HG03108 (cell line): ENCODE data around the gene PATZ1.
"Not testable (repeated sequence)": the region's sequence is repeated elsewhere in the genome, so short reads cannot be mapped to it uniquely, and the experiment has no call there.

Experiments
- ATAC-seq: cut with Tn5 transposase; IDR thresholded peaks from one replicate; pipeline ENCODE4 v1.9.1; 2021; ENCODE audit warnings: moderate library complexity; ENCODE audit not compliant: unreplicated experiment

PATZ1 gene

DNA sequence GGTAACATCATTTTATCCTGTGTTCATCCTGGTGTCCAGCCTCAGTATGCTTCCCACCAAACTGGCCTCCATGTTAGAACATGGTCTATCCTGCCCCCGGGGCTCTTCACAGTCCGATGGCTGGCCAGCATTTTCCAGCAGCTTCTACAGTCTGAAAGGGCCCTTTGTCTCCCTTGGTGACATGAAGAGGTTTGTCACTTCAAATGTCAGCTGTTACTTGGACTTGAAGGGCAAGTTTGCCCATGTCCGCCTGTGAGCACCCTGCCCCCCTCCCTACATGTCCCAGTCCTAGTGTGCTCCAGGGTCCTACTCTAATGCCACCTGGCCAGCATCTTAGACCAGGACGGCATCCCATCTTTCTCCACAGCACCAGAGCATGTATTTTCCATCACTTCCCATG, 24.7 kb downstream of the PATZ1 start:
- no peak for ATAC-seq

DNA sequence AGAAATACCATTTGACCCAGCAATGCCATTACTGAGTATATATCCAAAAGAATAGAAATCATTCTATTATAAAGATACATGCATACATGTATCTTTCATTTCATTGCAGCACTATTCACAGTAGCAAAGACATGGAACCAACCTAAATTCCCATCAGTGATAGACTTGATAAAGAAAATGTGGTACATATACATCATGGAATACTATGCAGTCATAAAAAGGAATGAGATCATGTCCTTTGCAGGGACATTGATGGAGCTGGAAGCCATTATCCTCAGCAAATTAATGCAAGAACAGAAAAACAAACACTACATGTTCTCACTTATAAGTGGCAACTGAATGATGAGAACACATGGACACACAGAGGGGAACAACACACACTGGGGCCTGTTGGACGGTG, 31.9 kb downstream of the PATZ1 start:
- not testable (repeated sequence) for ATAC-seq

DNA sequence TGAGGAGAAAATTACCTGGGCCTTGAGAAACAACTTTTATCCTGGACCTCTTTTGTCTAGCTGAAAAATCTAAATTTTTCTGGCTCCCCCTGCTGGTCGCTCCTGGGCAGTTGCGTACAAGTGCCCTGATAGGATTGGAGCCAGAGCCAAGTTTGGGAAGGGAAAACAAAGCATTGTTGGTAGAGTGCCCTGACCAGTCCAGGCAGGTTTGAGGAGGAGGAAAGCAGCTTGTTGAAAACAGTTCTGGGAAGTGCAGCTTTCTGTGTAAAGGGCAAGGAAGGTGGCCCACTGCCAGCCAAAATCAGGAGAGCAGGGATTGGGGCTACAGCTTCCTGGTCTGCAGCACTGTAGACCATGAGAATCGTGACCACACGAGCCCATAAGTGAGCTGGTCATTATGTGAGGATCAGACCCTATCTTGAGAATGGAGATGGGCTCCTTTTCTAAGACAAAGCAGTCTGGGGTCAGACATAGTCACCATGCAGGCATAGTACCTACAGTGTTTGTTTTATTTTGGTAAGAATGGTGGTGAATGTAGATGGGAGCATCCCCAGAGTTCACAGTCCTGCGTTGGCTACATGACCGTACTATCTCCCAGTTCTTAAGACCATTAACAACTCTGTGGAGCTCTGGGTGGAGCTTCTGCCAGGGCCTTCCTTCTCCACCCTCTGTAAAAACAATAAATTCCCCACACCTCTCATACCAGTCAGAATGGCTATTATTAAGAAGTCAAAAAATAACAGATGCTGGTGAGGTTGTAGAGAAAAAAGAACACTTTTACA, 32.6 kb downstream of the PATZ1 start:
- ATAC-seq = no peak

DNA sequence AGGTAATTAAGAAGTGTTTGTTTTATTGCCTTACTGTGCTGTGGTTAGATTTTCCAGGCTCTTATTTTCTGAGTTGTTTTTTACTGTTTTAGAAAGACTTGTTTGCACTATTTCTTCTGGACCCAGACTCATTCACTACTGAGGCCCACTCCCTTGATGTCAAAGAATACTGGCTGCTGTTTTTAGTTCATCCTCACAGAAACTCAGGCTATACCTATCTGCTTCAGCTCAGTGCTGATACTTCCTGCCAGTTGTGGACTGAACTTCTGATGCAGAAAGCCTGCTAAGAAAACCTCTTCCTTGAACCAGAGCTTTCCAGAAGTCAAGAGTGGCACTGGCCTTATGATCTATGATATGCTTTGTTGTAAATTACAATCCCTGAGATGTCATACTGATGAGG, 38.0 kb downstream of the PATZ1 start:
- ATAC-seq = no peak

DNA sequence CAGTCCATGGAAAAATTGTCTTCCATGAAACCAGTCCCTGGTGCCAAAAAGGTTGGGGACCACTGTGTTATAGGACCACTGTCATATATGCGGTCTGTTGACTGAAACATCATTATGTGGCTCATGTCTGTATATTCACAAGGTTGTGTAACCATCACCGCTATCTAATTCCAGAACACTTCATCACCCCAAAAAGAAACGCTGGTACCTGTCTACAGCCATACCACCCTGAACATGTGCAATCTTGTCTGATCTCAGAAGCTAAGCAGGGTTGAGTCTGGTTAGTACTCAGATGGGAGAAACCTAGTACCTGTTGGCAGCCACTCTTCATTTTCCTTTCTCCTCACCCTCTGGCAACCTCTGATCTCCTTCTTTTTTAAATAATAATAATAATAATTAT, 41.0 kb downstream of the PATZ1 start:
- no peak for ATAC-seq

DNA sequence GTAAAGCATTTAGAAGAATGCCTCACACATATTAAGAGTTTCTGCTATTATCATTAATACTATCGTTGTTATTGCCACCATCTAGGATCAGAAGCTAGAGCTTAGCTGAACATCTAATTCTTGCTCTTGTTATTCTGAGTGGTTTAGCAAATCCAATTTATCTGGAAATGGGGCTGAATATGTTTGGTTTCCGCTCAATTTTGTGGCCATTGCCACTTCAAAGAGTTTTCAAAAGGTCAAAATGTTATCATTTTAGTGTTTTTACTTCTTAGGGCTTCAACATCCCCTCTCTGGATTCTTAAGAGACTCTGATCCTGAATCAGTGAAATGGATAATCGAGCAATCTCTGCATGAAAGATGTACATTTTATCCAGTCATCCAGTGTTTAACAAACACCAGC, 43.6 kb downstream of the PATZ1 start:
- no peak for ATAC-seq

DNA sequence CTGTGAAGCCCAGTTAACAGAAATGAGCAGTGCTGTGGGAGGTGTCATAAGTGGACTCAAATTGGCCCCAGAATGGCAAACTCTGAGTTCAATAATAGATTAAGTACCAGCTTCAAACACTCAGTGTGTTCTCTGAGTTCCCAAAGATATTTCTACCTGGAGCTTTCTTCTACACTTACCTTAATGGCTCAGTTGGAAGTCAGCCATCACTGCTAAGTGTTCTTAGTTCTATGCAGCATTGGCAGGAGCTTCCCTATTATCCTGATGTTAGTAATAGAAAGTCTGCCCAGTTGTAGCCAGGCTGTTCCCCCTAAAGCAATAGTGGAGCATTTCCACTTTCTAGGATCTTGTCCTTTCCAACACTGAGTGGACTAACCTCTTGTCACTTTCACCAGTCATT, 44.1 kb downstream of the PATZ1 start:
- no peak for ATAC-seq

DNA sequence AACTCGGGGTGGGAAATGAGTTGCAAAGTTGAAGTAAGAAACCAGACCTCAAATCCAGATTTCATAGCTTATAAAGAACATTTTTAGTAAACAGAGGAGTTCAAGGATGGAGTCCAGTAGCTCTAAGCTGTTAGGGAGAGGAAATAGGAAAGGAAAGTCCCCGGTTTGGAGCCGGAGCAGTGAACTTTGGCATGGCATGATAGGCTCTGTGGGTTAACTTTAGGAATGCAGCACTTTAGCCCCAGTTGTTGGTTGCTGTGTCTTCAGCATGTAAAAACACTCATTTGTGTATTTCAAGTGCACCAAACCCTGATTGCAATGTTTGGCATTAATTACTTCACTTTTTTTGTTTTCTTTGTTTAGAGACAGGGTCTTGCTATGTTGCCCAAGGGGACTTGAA, 45.2 kb downstream of the PATZ1 start:
- no peak for ATAC-seq

DNA sequence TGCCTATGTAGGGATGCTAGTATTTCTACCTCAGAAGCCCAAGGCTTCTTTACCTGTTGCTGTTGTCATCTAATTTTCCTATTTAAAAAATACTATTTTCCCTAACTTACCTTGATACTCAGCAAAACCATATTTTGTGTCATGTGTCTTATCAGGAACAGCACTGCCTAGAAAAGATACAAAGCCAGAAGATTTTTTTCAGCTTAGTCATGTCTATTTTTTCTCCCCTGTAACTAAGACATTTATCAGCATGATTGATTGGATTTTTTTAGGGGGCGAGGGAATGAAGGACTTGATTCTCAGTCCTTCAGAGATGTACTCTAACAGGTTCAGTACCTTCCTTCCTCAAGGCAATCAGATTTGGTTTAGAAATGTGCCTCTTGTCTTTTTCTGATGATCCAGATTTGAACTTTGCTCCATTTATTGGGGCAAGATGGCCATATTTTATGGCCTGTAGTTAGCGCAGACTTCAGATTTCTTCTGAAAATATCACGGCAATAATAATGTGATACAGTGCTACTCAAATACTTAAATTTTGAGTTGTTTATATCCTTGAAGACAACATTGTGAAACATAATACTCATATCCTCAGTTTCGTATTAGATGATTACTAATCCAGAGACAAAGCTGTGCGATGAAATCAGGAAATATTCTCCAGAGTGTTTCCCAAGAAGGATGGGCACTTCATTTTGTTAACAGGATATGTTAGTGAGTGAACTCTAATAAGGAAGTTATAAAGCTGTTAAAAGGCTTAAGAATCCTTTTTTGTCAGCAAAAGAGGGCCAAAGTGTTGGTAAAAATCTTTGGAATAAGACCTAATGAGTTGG, 50.1 kb downstream of the PATZ1 start:
- ATAC-seq = no peak

DNA sequence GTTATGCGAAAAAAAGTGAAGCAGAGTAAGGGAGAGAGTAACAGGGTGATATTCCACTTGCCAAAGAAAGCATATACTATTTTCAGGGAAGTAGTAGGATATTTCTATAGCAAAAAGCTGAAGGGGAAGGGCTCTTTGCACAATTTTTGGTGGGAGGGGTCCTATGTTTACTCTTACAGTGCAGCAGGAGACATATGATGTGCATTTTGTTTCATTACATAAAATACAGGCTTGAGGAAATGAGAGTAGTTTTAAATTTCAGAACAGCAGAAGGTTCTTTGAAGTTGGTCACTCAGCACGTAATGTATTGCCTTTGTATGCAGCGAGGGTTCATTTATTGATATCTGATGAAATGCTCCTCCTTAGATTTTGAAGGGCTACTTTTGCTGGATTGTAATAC, 50.8 kb downstream of the PATZ1 start:
- ATAC-seq = no peak

DNA sequence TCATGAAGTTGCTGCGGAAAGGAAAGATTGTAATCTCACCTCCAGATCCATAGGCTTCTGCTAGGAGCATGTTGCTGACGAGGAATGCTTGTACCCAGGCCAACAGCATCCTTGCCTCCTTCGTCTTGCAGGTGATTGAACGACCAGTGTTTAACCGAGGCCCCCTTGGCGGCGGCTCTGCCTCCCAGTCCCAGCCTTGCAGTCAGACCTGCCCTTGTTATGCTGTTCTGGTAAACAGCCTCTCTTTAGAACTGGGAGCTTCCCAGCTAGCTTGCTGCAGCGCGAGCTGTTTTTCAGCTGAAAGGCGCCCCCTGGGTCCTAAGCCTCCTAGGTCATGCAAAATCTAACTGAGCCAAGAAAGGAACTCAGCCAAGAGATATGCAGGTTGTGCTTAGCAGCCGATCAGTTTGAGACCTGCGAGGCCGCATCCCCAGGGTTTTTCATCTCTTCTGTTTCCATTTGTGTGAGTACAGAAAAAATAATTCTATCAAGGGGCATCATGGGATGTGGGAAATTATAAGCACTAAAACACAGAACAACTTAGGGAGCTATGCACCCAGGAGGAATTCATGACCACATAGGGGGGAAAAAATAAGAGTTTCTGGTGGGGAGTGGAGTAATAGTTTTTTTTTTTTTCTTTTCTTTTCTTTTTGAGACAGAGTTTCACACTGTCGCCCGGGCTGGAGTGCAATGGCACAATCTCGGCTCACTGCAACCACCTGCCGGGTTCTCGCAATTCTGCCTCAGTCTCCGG, 53.7 kb downstream of the PATZ1 start, which contains the start of gene PIK3IP1:
Gene PIK3IP1, minus strand, starts transcription at position 253 of the 754 bp plus-strand sequence. Its CDS starts 144 bp downstream, at position 109.
- peak; percentile 39 for ATAC-seq

DNA sequence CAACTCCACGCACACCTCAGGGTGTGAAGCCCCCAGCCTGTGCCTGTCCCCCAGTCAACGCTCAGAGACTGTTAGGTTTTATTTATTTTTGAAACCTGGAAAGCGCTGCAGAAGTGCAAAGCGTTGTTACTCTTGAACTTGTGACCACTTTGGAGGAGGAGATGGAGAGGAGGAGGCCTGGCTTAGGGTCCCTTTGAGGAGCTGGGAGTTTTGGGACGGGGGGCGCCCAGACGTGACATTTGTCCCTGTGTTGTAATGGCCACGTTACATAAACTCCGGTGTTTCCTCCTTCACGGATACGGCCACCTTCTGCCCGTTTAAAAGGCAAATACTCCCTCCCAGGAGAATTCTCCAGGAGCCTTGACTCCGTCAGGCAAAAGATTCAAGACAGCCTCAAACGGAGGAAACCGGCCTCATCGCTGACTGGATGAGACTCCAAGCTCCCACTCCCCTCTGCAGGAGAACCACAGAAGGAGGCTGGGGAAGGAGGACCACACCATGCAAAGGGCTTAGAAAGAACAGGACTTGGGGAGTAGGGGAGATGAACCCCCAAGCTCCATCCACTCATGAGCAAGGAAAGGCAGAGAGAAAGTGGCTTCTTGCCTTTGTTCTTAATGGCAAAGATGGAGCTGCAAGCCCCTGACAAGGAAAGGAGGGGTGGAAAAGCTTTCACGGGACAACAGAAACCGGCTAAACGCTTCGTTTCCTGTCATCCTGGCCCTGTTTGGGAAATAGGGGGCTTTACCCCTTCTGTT, 54.5 kb downstream of the PATZ1 start:
- ATAC-seq = no peak

DNA sequence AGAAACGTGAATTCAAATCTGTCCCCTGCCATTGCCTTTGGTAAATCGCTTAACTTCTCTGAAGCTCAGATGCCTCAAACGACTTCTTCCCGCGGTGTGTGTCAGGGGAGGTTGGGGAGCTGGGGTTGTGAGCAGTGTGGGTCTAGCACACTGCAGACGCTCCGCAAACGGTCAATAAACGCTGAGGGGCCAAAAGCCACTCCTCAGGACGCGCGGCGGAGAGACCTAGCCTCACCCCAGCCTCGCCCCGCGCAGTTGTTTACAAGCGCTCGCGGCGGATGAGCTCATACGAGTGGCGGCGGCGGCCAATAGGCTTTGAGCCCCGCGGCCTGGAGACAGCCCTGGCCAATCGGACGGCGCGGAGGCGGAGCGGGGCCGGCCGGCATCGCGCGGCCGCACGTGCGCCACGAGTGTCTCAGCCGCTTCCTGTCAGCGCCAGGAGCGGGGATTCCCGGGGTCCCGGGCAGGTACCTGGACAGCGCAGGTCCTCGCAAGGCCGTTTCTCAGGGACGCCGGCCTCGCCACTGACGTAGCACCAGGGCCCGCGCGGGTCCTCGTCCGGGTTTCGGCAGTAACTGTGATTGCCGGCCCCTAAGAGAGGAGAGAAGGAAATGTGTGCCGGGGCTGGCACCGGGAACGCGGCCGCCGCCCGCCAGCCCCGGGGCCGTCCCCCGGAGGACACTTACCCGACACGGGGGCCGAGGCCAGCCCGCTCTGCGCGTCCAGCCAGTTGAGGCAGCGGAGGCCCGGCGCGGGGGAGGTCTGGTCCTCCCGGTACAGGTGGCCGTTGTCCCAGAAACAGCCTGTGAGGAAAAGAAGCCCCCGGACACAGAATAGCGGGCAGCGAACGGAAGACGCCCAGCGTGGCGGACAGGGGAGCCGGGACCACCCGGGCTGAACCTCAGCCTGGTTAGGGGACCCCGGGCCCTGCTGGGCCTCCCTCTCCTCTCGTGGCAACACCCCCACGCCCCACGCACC, 55.4 kb downstream of the PATZ1 start:
- peak; percentile 78 for ATAC-seq

DNA sequence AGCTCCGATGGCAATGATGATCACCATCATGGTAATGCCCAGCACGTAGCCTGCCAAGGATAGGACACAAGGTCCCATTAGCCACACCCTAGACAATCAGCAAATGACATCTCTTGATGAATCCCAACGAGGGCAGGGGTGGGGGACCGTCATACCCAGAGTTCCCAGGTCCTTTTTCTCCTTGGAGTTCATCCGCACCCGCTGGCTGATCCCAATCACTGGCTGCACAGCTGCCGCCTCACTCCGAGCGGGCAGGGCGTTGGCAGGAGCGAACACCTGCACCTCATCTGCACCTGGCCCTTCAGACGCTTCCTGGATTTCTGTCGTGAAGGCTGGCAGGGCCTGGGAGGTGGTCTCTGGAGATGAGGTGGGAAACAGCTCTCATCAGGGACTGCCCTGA, 56.8 kb downstream of the PATZ1 start:
- no peak for ATAC-seq

DNA sequence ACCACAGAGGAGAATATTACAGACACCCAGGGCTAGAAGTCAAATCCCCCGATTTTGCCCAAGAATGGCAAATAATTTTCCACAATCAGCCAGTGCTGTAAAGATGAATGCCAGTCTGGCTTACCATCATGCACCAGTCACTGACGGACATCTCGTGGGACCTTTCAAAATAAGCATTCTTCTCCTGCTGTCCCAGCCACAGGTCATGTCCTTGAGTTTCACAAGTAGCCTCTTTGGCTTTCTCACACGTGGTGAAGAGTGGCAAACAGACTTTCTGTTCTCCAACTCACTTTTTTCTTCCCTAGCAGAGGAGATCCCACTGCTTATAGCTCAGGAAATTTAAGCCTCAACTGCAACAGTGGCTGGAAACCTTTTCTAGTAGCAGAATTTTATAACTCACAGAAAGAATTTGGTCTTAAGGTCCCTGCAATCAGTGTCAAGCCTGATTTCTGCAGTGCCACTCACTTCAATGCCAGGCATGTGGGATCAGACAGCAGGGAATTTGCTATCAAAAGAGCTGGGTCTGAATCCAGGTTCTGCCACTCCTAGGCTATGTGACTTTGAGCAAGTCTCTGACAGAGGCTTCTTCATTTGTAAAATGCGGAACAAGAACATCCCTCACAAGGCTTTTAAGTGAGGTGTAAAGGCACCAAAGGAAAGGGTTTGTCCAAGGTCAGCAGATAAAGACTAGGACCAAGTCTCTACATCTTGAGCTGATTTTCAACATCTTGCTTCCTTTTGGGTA, 57.5 kb downstream of the PATZ1 start:
- ATAC-seq = no peak

DNA sequence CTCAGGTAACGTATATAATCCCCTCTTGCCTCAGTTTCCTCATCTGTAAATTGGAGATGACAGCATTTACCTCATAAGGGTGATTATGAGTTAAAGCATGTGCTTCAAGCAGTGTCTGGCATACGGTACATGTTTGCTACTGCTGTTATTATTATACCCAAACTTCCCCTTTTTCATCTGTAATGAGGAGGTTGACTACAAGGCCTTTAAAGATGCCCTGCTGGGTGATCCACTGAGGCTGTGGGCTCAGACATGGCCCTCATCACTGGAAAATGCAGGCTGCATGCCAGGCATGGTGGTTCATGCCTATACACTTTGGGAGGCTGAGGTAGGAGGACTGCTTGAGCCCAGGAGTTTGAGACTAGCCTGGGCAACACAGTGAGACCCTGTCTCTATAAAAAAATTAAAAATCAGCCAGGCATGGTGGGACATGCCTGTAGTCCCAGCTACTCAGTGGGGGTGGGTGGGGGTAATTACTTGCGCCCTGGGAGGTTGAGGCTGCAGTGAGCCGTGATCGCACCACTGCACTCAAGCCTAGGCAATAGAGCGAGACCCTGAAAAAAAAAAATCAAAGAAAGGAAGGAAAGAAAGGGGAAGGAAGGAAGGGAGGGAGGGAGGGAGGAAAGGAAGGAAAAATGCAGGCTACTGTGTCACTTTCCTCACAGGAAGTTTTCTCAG, 58.2 kb downstream of the PATZ1 start:
- ATAC-seq = no peak

DNA sequence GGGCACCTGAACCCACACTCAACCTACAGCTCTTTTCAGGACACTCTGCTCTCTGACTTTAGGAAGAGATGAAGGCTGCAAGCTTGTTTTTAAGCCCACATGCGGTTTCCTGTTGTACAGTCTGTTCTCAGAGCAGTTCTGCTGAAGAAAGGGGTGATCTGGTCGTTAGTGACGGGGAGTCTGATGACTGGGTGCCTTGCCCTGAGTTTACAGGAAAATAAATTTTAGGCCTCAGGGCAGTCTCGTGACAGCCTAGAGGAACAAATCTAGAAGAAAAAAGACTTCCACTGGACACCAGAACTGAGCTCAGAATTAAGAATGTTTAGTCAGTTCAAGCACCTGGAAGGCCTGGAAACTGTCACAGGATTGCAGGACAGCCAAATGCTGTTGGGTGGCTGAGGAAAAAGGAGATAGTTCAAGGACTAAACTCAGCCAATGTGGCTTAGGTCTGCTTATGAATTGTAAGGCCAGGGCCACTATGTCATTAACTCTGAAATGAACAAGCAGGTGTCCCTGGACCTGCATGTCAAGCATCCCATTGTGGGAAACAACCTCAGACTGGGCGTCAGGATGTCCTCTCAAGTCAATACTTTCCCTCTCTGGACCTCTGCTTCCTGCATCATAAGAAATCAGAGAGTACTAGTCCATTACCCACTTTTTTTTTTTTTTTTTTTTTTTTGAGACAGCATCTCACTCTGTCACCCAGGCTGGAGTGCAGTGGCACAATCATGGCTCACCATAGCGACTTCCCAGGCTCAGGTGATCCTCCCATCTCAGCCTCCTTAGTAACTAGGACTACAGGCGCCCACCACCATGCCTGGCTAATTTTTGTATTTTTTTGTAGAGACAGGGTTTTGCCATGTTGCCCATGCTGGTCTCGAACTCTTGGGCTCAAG, 59.5 kb downstream of the PATZ1 start:
- no peak for ATAC-seq
